A549 (cell line): Measurements from ENCODE around the gene MAD1L1.

Experiments
- CHD4 ChIP-seq: fragments of 200-600 bp; sonication (generic); IDR thresholded peaks from 2 replicates; pipeline ENCODE4 v1.6.1; 2016; ENCODE audit warnings: antibody characterized with exemption, mild to moderate bottlenecking, borderline replicate concordance
- ESRRA ChIP-seq: fragments of 150-350 bp; IDR thresholded peaks from 2 replicates; pipeline ENCODE4 v1.6.1; 2014; ENCODE audit warnings: mild to moderate bottlenecking, low read length, borderline replicate concordance
- FOSB ChIP-seq: fragments of 250-450 bp; sonication (Bioruptor Pico); IDR thresholded peaks from 2 replicates; pipeline ENCODE4 v1.5.0; 2020; ENCODE audit warnings: mild to moderate bottlenecking, moderate library complexity
- POLR2A ChIP-seq: IDR thresholded peaks from 2 replicates; pipeline ENCODE4 v1.6.1; 2012; ENCODE audit warnings: mild to moderate bottlenecking, low read length
- TF ChIP-seq, protein P1 (sequence below): fragments of 200-600 bp; sonication (generic); IDR thresholded peaks from 2 replicates; pipeline ENCODE4 v1.6.1; 2016; ENCODE audit warnings: antibody characterized with exemption, mild to moderate bottlenecking, moderate library complexity
- TF ChIP-seq, protein P2 (sequence below): fragments of >200 bp; sonication (Bioruptor Twin); formaldehyde crosslinking; IDR thresholded peaks from 3 replicates; pipeline ENCODE4 v1.5.1; 2016
- TF ChIP-seq, protein P3 (sequence below): fragments of >200 bp; sonication (Bioruptor Twin); formaldehyde crosslinking; IDR thresholded peaks from 3 replicates; pipeline ENCODE4 v1.6.1; 2016
- TF ChIP-seq, protein P4 (sequence below): fragments of 250-450 bp; sonication (Bioruptor Pico); IDR thresholded peaks from 2 replicates; pipeline ENCODE4 v1.5.0; 2021; ENCODE audit warnings: mild to moderate bottlenecking, moderate library complexity, borderline replicate concordance

DNA sequence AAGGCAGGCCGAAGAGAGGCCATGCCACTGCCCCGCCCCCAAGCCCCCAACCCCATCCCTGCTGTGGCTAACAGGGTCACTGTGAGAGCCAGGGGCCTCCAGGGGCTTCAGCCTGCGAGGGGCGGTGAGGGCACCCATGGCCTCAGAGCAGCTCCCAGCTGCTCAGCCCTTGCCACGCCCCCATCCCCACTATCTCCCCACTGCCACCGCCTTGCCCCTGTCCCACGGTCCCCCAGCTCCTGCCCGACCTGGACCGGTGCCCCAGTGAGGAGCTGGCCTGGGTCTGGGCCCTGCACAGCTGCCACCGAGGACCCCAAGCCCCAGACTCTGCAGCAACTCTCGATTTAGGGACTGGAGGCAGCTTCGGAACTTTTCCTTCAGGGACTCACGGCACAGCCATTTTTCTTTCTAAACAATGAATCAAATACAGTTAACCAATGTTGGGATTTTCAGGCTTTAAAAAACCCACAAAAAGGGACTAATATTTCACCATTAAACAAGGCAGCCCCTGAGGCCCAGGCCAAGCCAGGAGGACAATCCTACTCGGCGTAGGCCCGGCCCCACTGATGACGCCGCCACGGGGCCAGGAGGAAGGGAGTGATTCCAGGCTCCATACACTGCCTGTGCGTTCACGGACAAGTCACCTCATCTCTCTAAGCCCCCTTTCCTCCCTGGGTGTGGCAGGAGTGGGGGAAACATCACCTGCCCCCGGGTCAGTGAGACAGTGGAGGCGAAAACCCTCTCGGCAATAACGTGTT lies 325.6 kb downstream of the MAD1L1 start:
- TF ChIP-seq FOSB (CRISPR knock-in tag) (no peak), POLR2A (no peak), ESRRA (no peak), CHD4 (no peak)
- TF ChIP-seq, protein P1, sequence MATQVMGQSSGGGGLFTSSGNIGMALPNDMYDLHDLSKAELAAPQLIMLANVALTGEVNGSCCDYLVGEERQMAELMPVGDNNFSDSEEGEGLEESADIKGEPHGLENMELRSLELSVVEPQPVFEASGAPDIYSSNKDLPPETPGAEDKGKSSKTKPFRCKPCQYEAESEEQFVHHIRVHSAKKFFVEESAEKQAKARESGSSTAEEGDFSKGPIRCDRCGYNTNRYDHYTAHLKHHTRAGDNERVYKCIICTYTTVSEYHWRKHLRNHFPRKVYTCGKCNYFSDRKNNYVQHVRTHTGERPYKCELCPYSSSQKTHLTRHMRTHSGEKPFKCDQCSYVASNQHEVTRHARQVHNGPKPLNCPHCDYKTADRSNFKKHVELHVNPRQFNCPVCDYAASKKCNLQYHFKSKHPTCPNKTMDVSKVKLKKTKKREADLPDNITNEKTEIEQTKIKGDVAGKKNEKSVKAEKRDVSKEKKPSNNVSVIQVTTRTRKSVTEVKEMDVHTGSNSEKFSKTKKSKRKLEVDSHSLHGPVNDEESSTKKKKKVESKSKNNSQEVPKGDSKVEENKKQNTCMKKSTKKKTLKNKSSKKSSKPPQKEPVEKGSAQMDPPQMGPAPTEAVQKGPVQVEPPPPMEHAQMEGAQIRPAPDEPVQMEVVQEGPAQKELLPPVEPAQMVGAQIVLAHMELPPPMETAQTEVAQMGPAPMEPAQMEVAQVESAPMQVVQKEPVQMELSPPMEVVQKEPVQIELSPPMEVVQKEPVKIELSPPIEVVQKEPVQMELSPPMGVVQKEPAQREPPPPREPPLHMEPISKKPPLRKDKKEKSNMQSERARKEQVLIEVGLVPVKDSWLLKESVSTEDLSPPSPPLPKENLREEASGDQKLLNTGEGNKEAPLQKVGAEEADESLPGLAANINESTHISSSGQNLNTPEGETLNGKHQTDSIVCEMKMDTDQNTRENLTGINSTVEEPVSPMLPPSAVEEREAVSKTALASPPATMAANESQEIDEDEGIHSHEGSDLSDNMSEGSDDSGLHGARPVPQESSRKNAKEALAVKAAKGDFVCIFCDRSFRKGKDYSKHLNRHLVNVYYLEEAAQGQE, result no peak
- TF ChIP-seq, protein P2, sequence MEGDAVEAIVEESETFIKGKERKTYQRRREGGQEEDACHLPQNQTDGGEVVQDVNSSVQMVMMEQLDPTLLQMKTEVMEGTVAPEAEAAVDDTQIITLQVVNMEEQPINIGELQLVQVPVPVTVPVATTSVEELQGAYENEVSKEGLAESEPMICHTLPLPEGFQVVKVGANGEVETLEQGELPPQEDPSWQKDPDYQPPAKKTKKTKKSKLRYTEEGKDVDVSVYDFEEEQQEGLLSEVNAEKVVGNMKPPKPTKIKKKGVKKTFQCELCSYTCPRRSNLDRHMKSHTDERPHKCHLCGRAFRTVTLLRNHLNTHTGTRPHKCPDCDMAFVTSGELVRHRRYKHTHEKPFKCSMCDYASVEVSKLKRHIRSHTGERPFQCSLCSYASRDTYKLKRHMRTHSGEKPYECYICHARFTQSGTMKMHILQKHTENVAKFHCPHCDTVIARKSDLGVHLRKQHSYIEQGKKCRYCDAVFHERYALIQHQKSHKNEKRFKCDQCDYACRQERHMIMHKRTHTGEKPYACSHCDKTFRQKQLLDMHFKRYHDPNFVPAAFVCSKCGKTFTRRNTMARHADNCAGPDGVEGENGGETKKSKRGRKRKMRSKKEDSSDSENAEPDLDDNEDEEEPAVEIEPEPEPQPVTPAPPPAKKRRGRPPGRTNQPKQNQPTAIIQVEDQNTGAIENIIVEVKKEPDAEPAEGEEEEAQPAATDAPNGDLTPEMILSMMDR, result no peak
- TF ChIP-seq, protein P3, sequence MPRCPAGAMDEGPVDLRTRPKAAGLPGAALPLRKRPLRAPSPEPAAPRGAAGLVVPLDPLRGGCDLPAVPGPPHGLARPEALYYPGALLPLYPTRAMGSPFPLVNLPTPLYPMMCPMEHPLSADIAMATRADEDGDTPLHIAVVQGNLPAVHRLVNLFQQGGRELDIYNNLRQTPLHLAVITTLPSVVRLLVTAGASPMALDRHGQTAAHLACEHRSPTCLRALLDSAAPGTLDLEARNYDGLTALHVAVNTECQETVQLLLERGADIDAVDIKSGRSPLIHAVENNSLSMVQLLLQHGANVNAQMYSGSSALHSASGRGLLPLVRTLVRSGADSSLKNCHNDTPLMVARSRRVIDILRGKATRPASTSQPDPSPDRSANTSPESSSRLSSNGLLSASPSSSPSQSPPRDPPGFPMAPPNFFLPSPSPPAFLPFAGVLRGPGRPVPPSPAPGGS, result no peak
- TF ChIP-seq, protein P4, sequence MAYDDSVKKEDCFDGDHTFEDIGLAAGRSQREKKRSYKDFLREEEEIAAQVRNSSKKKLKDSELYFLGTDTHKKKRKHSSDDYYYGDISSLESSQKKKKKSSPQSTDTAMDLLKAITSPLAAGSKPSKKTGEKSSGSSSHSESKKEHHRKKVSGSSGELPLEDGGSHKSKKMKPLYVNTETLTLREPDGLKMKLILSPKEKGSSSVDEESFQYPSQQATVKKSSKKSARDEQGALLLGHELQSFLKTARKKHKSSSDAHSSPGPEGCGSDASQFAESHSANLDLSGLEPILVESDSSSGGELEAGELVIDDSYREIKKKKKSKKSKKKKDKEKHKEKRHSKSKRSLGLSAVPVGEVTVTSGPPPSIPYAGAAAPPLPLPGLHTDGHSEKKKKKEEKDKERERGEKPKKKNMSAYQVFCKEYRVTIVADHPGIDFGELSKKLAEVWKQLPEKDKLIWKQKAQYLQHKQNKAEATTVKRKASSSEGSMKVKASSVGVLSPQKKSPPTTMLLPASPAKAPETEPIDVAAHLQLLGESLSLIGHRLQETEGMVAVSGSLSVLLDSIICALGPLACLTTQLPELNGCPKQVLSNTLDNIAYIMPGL (CRISPR knock-in tag), result no peak
